ENCODE data around the gene GRK3.

DNA sequence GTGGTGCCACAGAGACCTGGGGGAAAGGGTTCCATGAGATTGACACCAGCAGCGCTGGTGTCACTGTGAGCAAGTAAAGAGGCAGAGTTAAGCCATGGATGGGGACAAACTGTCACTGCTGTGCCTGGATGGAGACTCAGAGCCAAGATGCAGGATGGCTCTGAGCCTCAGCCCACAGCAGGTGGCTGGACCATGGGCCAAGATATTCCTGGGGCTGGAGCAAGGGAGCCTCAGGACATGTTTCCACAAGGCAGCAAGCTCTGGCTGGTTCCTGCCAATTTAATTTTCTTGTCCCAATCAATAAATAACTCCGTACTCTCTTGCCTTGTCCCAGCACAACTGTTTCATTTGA is 200.5 kb downstream of the GRK3 start:
- TF ChIP-seq, protein P1, sequence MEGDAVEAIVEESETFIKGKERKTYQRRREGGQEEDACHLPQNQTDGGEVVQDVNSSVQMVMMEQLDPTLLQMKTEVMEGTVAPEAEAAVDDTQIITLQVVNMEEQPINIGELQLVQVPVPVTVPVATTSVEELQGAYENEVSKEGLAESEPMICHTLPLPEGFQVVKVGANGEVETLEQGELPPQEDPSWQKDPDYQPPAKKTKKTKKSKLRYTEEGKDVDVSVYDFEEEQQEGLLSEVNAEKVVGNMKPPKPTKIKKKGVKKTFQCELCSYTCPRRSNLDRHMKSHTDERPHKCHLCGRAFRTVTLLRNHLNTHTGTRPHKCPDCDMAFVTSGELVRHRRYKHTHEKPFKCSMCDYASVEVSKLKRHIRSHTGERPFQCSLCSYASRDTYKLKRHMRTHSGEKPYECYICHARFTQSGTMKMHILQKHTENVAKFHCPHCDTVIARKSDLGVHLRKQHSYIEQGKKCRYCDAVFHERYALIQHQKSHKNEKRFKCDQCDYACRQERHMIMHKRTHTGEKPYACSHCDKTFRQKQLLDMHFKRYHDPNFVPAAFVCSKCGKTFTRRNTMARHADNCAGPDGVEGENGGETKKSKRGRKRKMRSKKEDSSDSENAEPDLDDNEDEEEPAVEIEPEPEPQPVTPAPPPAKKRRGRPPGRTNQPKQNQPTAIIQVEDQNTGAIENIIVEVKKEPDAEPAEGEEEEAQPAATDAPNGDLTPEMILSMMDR (IDR thresholded peaks at IDR 0.05; ENCODE audit: insufficient read depth, low read length) = no peak
- TF ChIP-seq, protein P2, sequence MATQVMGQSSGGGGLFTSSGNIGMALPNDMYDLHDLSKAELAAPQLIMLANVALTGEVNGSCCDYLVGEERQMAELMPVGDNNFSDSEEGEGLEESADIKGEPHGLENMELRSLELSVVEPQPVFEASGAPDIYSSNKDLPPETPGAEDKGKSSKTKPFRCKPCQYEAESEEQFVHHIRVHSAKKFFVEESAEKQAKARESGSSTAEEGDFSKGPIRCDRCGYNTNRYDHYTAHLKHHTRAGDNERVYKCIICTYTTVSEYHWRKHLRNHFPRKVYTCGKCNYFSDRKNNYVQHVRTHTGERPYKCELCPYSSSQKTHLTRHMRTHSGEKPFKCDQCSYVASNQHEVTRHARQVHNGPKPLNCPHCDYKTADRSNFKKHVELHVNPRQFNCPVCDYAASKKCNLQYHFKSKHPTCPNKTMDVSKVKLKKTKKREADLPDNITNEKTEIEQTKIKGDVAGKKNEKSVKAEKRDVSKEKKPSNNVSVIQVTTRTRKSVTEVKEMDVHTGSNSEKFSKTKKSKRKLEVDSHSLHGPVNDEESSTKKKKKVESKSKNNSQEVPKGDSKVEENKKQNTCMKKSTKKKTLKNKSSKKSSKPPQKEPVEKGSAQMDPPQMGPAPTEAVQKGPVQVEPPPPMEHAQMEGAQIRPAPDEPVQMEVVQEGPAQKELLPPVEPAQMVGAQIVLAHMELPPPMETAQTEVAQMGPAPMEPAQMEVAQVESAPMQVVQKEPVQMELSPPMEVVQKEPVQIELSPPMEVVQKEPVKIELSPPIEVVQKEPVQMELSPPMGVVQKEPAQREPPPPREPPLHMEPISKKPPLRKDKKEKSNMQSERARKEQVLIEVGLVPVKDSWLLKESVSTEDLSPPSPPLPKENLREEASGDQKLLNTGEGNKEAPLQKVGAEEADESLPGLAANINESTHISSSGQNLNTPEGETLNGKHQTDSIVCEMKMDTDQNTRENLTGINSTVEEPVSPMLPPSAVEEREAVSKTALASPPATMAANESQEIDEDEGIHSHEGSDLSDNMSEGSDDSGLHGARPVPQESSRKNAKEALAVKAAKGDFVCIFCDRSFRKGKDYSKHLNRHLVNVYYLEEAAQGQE (IDR thresholded peaks at IDR 0.05; ENCODE audit: insufficient replicate concordance, low read depth) = no peak
- TF ChIP-seq POLR2AphosphoS5 (IDR thresholded peaks at IDR 0.05; ENCODE audit: low read depth) (no peak), GABPA (IDR thresholded peaks at IDR 0.05; ENCODE audit: low read depth) (no peak), SPI1 (IDR thresholded peaks at IDR 0.05; ENCODE audit: borderline replicate concordance, low read depth) (no peak)
